AML-193 (cell line): ENCODE data around the gene EPHA10.

Source experiments
- DNase-seq, 2 experiments: peaks; one replicate each; lab custom pipeline; 2025; lab: John Stamatoyannopoulos, UW

Gene EPHA10

GRCh38 chr1:37734629-37735591 is 30.0 kb downstream of the EPHA10 start:
- DNase-seq = no peak

DNA sequence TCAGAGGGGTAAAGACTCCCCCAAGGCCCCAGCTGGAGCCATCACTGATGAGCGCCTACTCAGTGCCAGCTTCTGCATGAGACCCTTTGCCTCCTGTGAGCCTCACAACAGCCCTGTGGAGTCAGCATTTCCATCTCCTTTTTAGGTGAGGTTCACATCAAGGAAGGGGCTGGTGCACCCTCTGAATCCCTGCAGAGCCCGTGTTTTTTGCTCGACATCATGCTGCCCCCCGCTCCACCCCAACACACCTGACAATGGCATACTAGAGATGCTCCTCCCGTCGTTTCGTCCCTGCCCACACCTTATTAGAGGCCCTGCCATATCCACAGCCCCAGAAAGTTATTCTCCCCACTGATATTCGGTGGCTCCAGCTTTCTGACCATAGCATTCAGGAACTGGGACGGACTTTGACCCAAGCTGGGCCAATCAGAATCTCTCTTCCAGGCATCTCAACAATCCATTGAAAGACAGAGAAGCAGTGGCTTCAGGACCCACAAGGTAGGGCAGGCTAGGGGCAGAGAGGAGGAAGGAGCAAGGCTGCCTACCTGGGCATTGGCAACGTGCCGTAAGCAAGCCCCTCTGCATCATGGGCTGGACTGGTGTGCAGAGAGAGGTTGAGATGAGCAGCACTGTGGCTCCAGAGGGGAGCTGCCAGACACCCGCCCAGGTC is 32.7 kb downstream of the EPHA10 start:
- no peak for DNase-seq

GRCh38 chr1:37731312-37732019 is 33.5 kb downstream of the EPHA10 start:
- no peak for DNase-seq

- DNase-seq = no peak
Measured at GRCh38 chr1:37730376-37730775, 34.5 kb downstream of the EPHA10 start.

GRCh38 chr1:37728416-37728815 is 36.5 kb downstream of the EPHA10 start:
- DNase-seq = no peak

DNA sequence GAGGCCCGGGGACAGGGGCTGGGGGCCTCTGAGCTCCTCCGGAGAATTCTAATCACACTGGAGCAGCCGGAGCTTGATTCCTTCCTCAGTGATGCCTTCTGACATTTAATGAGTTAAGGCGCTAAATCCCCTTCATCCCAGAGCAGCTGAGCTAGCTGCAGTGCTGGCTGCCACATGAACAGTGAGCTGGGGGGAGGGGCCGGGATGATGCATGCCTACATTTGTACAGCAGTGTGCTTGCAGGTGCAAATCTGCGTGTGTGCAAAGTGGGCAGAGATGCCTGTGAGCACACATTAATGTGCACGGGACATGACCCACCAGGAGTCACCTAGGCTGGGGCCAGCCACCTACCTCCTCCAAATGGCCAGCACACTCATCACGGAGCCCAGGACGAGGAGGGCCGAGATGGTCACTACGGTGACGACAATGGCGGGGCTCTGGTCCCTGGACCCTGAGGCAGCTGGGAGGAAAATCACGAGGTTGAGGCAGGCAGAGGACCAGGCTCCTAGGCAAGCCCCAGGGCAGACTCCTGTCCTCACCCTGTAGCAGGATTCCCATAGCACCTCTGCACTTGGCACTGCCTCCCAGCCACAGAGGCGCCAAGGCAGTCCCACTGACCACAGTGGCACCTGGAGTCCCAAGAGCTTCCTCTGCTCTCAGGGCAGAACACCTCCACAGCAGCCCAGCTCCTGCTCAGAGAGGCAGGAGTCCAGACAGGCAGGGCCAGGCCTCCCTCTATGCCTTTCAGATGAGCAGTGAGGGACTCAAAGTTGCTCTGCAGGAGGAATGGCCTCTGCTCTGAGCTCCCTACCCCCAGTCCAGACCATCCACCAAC is 38.0 kb downstream of the EPHA10 start:
- no peak for DNase-seq

DNA sequence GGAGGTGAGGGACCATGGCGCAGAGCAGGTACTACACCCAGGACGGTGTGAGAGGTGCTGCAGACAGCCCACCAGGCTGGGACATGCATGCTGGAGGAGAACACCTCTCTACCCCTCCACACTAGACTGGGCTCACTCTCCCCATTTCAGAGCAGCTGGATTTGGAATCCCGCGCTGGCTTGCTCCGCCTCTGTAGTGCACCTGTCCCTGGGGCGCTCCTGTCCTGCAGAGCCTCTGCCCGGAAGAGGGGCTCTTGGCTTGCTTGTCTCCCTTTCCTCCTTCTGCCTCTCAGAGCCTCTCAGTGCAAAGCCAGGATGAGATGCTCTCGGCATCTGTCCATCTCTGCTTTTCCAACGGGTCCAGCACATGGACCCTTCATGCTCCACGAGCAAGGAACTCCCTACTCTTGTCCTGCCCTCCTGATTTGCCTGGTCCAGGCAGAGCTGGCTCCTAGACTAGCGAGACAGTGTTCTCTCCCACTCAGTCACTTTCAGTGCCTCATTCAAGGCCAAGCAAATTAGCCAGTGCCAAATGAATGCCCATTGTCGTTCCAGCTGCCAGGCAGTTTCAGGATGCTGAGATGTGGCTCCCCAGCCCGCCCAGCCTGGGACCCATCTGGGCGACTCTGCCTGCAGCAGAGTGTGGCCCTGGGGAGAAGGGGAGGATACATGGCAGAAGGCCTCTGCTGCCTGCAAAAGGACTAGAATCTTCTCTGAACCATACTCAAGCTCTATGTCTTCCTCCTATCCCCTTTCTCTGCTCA is 38.9 kb downstream of the EPHA10 start:
- DNase-seq = no peak

DNA sequence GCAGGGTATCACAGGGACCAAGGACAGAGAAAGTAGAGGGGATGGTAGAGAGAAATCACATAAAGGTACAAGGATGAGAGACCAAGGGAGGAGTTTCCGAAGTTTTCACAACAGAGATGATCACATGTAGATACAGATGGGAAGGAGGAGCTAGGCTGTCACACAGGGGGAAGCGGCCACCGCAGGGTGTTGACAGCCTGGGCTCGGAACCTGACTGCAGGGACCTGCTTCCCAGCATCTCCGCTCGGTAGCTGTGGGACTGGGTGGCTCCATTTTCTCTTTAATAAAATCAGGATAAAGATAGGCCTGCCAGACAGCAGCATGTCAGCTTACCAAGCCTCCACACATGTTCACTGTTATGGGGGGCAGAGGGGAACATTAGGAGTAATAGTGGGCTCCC is 40.3 kb downstream of the EPHA10 start:
- DNase-seq = no peak

DNA sequence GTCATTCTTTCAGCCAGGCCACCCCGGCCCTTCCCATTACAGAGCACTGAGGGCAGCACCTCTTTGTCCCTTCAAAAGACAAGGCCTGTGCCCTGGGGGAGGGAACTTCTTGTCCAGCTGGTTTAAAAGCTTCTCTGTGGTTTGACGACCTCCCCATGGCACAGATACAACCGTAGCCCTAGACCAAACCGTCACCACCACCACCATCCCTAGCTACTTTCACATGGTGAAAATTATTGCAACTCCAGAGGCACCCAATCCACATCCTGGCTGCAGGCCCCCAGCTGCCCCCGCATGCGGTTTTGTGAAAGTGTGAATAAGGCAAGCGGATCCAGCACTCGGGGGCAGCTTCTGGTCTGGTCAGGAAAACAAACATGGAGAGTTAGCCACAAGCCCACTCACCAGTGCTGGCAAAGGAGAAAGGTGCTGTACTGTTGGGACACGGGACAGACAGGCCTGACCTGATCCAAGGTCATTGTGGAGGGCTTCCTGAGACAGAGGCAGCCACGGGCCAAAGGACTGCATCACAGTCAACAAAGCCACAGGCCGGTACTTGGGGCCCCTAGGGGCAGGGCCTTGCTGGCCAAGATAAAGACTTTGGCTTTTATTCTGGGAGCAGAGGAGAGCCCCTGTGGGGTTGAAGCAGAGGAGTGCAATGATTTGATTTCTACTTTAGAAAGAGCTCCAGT is 41.4 kb downstream of the EPHA10 start:
- DNase-seq = no peak

- DNase-seq = no peak
Measured at GRCh38 chr1:37723072-37723389, 41.9 kb downstream of the EPHA10 start.

DNA sequence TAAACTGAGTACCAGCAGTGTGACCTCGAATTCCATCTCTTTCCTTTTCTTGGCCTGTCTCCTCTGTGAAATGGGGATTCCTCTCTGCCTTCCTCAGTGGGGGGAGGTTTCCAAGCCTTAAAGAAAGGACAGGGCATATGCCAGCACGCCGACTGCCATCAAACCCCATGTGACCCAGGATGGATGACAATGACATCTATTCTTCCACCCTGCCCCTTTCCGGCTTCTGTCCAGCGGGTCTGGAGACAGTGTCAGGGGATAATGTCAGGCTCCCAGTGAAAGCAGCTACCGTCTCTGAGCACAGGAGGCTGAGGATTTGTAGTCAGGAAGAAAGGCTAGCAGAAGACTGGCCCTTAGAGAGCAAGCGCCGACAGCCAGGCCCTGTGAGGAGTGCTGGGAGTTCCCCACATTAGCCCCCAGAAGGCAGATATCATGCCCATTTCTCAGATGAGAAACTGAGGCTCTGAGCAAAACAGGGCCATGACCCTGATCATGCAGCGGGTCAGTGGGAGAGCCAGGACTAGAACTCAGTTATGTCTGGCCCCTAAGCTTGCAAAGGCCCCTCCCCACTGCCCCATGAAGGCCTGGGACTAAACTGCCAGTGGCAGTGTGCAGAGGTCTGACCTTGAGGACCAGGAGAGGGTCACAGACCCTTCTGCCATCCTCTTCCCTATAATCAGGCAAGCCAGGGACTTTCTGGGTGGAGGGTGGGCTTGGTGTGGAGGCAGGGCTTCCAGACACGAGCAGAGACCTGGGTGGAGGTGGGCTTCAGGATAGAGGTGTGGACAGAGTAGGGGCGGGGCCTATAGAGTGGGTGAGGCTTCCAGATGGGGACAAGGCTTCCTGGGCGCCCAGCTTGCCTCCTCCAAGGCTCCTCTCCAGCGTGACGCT is 42.5 kb downstream of the EPHA10 start:
- no peak for DNase-seq

DNA sequence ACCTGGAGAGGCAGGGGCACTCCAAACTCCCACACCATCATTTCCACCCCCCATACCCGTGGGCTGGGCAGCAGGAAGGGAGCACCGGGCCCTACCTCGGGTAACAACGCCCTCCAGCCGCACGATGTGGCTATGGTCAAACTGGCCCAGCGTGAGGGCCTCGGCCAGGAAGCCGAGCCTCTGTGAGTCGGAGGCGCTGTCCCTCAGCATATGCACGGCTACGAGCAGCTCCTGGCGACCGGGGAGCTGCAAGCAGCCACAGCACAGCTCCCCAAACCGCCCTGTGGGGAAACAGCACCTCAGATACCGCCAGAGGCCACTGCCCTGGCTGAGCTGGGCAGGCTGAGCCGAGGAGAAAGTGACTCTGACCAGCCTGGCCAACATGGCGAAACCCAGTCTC is 43.4 kb downstream of the EPHA10 start:
- DNase-seq = no peak

DNA sequence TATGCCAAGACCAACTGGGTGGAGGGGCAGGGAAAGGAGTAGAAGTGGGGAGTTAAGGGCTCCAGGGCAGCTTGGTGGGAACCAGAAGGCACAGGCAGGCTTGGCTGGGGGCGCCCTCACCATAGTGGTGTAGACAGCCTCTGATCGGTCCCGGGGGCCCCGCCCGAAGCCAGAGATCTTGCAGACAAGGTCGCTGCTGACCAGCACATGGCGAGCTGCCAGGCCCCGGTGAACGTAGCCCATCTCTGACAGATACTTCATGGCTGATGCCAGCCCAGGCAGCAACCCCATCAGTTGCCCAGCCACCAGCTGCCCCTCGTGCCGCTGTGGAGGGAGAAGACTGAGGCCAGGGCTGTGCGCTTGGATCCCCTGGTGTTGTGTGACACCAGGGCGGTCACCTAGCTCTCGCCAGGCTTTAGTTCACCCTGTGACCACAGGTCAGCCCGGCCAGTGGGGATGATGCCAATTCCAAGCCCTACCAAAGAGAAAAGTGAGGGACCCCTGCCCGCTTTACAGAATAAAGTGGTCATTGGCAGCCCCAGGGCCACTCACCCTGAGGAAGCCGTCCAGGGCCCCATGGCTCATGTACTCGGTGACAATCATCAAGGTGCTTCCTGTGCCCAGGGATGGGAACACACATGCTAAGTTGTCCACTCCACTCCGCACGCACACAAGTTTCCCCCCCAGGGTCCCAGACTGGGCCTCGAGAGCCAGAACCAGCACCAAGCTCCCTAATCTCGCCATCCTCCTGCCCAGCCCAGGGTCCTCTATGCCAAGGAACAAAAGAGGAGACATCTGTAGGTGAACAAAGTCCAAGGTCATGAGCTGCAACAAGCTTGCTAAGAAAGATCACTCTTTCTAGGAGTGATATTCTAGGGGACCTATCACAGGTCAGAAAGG is 44.4 kb downstream of the EPHA10 start:
- DNase-seq = no peak

- no peak for DNase-seq
Measured at GRCh38 chr1:37719572-37720195, 45.2 kb downstream of the EPHA10 start.

DNA sequence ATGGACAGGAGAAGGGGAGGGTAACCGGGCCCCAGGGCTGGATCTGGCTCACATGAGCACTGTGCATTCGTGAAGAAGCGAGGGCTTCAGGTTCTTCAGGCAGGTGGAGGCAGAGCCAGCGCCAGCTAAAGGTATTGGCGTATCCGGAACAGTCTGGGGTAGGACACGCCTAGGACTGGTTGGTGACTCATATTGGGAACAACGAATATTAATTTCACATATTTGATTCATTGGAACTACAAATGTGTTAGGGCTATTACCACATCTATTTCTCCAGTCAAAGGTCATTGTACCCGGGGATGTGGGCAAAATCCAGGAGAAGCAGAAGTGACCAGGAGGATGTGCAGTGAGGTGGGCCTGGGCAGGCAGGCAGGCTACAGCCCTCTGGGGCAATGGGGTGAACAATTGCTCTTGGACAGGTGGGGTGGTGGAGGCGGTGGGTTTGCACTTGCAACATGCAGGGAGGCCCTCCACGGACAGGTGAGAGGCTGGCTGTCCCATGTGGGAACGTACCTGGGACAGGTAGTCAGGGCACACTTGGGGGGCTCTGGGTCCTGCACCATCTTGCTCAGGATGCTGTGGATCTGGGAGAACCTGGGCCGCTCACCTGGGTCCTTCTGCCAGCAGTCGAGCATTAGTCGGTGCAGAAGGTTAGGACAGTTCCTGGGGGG is 45.9 kb downstream of the EPHA10 start:
- no peak for DNase-seq

DNA sequence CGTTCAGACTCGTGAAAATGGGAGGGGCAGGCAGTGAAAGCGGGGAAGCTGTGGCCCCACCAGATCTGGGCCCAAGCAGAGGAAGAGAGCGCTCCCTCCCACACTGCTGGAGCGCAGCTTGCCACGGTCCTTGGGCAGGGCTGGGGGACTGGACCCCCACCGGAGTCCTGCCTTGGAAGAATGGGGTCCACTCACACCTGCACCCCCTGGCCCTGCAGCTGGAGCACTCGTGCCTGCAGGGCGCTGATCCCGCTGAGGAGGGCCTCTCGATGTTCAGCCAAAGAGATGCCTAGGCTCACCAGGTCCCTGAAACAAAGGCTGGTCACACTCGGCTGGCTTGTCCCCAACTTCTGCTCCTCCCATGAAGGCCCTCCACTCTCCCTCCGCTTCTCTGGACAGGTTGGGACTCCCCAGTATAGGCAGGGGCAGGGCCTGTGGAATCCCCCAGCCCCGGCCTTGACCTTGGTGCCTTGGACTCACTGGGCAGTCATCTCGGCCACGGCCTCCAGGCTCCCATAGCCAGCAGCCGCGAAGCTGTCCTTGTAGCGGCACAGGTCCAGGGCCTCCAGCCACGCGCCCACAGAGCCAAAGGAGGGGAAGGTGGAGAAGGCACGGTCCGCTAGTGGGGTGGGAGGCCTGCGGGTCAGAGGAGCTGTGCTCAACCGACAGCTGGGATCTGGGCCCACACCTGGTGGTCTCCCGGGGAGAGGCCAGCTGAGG is 46.6 kb downstream of the EPHA10 start:
- DNase-seq = no peak

DNA sequence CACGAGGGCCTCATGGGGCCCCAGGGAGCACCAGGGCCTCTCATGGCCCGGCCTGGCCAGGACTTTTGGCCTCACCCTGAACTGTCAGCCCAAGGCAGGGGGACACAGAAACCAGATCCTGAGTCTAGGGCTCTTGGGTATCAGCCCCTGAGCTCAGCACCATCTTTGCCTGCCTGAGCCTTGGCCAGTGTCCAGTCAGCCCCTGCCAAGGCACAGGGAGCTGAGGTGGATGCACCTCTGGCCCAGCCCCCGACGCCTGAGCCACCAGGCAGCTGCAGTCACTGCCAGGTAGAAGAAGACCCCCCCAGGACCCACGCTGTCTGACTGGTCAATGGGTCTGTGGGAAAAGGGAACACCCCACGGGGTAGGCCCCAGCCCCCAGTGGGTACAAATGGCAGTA is 47.3 kb downstream of the EPHA10 start:
- DNase-seq = no peak
